Measurements from ENCODE around the gene RSAD1.

GRCh38 chr17:50469208-50469605 is 9.5 kb upstream of the RSAD1 start:
- TF ChIP-seq CTCF (IDR thresholded peaks at IDR 0.05; ENCODE audit: borderline replicate concordance, extremely low read depth, low read length, poor library complexity, severe bottlenecking) (no peak), EZH2 (IDR thresholded peaks at IDR 0.05; ENCODE audit: borderline replicate concordance, low read depth, low read length, severe bottlenecking) (no peak)
